Left ventricle myocardium inferior (tissue), 1 donor: ENCODE results near the gene CHAMP1. TPM values are rescaled to one million over a fixed set of nuclear protein-coding genes. Genes with fewer than 3 reads are reported as not detected.

Source experiments
- DNase-seq: peaks from one replicate; pipeline ENCODE4 v3.0.0-alpha.2; 2020
- H3K27ac ChIP-seq: fragments of 200-600 bp; replicated peaks from 2 replicates; pipeline ENCODE4 v1.8.0; 2021
- H3K27me3 ChIP-seq: fragments of 200-600 bp; 2 replicates; pipeline ENCODE4 v1.8.0; 2021; ENCODE audit warnings: low read depth
- H3K36me3 ChIP-seq: fragments of 200-600 bp; 2 replicates; pipeline ENCODE4 v1.8.0; 2021
- H3K4me1 ChIP-seq: fragments of 200-600 bp; 2 replicates; pipeline ENCODE4 v1.8.0; 2021
- H3K4me3 ChIP-seq: fragments of 200-600 bp; 2 replicates; pipeline ENCODE4 v1.8.0; 2021; ENCODE audit warnings: mild to moderate bottlenecking, moderate library complexity
- H3K9me3 ChIP-seq: fragments of 200-600 bp; replicated peaks from 2 replicates; pipeline ENCODE4 v1.8.0; 2021
- CTCF ChIP-seq: fragments of 200-600 bp; IDR thresholded peaks from 2 replicates; pipeline ENCODE4 v1.8.0; 2021; ENCODE audit warnings: antibody characterized with exemption, mild to moderate bottlenecking, borderline replicate concordance
- intact Hi-C: fragments of 100-400 bp; cut with micrococcal nuclease; formaldehyde crosslinking; loops from one replicate; pipeline ENCODE4 v1.11.0; 2022
- total RNA-seq: library from RNA; stranded (reverse); fragmentation: NEBNext Ultra II Directional; extraction: Animal tissue kit (Norgen Biotek cat#: 25700); gene quantifications from one replicate; pipeline ENCODE4 v1.2.1, GENCODE V29; 2021
- donor health status: DM: no; HTN: yes; CAD: no; lungs with severe emphysema.

CHAMP1 gene
- total RNA-seq, 1 donor from 2014 or later: 9.0 TPM

- Histone ChIP-seq H3K4me1 (peaks cover 27% of the 10 kb centered on the region), H3K9me3 (no peaks in the 10 kb centered on the region), H3K27me3 (no peaks in the 10 kb centered on the region), H3K36me3 (peaks cover 14% of the 10 kb centered on the region), H3K27ac (no peak overlapping the region), H3K4me3 (no peak overlapping the region)
- DNase-seq: no peak
- intact Hi-C loops: no loop called here
- no peak for TF ChIP-seq CTCF
Observed at GRCh38 chr13:114310956-114311355, 3.3 kb upstream of the CHAMP1 start.

GRCh38 chr13:114311387-114311786, 2.9 kb upstream of the CHAMP1 start:
- Histone ChIP-seq H3K27ac (no peak overlapping the region), H3K4me3 (no peak overlapping the region), H3K9me3 (no peaks in the 10 kb centered on the region), H3K36me3 (peaks cover 10% of the 10 kb centered on the region), H3K4me1 (peaks cover 32% of the 10 kb centered on the region), H3K27me3 (no peaks in the 10 kb centered on the region)
- intact Hi-C loops: no loop called here
- DNase-seq: no peak
- TF ChIP-seq CTCF: no peak

GRCh38 chr13:114311908-114312307, 2.4 kb upstream of the CHAMP1 start:
- H3K9me3 ChIP-seq: no peaks in the 10 kb centered on the region
- peaks cover 37% of the 10 kb centered on the region for H3K4me1 ChIP-seq
- no peak for TF ChIP-seq CTCF
- DNase-seq: no peak
- H3K36me3 ChIP-seq: peaks cover 5% of the 10 kb centered on the region
- no peak overlapping the region for H3K27ac ChIP-seq
- intact Hi-C loops: no loop called here
- H3K27me3 ChIP-seq: no peaks in the 10 kb centered on the region
- H3K4me3 ChIP-seq: no peak overlapping the region

- peak overlapping the region; percentile 93 for H3K4me3 ChIP-seq
- no peak for TF ChIP-seq CTCF
- peak overlapping the region; percentile 97 for H3K27ac ChIP-seq
- no peaks in the 10 kb centered on the region for H3K27me3 ChIP-seq
- H3K9me3 ChIP-seq: no peaks in the 10 kb centered on the region
- DNase-seq: no peak
- intact Hi-C loops: no loop called here
- H3K36me3 ChIP-seq: no peaks in the 10 kb centered on the region
- peaks cover 50% of the 10 kb centered on the region for H3K4me1 ChIP-seq
Observed at GRCh38 chr13:114313061-114313860, 1.0 kb upstream of the CHAMP1 start.

GRCh38 chr13:114315074-114315785, 927 bp downstream of the CHAMP1 start:
- Histone ChIP-seq H3K27ac (peak overlapping the region; percentile 97), H3K4me1 (peaks cover 70% of the 10 kb centered on the region), H3K36me3 (no peaks in the 10 kb centered on the region), H3K27me3 (no peaks in the 10 kb centered on the region), H3K9me3 (no peaks in the 10 kb centered on the region), H3K4me3 (peak overlapping the region; percentile 93)
- TF ChIP-seq CTCF: no peak
- no peak for DNase-seq
- intact Hi-C loops: no loop called here
